Endothelial cell of umbilical vein (primary cell): Measurements from ENCODE around the gene ASS1. TPM values are rescaled to one million over a fixed set of nuclear protein-coding genes. Genes with fewer than 3 reads are reported as not detected.

Experiments used
- BruUV-seq: library from RNA; stranded (reverse); fragments of 400-500 nt; replicated peaks from 2 replicates; lab custom pipeline; 2021; lab: Mats Ljungman, UMichigan
- CTCF ChIA-PET: fragments of 300-600, 350-600 bp; sonication (Branson Sonifier 250); formaldehyde crosslinking; loops from one replicate; lab custom pipeline; 2021; ENCODE audit warnings: antibody characterized with exemption, inconsistent platforms; lab: Charles Lee
- POLR2A ChIA-PET: fragments of 300-600, 350-600 bp; sonication (Branson Sonifier 250); formaldehyde crosslinking; loops from one replicate; lab custom pipeline; 2021; ENCODE audit warnings: antibody characterized with exemption, inconsistent platforms; lab: Charles Lee
- DNase-seq: peaks from one replicate; pipeline ENCODE4 v3.0.0-alpha.2; 2011; ENCODE audit warnings: low read depth, low spot score
- FAIRE-seq: peaks from 2 replicates; lab custom pipeline; 2011; peaks lifted over from hg19 to GRCh38; lab: Jason Lieb, UNC
- H2AFZ ChIP-seq: 2 replicates; pipeline ENCODE4 v1.6.0; 2012; ENCODE audit warnings: low read depth, low read length, control low read depth, inconsistent platforms
- H3K27ac ChIP-seq: 2 replicates; pipeline ENCODE4 v1.5.1; 2011; ENCODE audit warnings: low read depth, mild to moderate bottlenecking, control low read depth, low read length, moderate library complexity; ENCODE audit not compliant: insufficient read depth
- H3K27me3 ChIP-seq, 2 experiments: 2 replicates each; pipeline versions ENCODE4 v1.6.0 to v1.6.1; 2011; ENCODE audit warnings: low read length in 2 of 2, mixed read lengths in 1 of 2; ENCODE audit not compliant: control insufficient read depth in 2 of 2, insufficient read depth in 2 of 2
- H3K36me3 ChIP-seq, 2 experiments: 2 replicates in 1 of 2; 3 replicates in 1 of 2; pipeline ENCODE4 v1.5.1; 2011; ENCODE audit warnings: low read length in 2 of 2, mild to moderate bottlenecking in 1 of 2, moderate library complexity in 1 of 2; ENCODE audit not compliant: control insufficient read depth in 2 of 2, insufficient read depth in 2 of 2; ENCODE audit errors: extremely low read depth in 1 of 2
- H3K4me1 ChIP-seq: 3 replicates; pipeline ENCODE4 v1.5.1; 2011; ENCODE audit warnings: mild to moderate bottlenecking, low read length; ENCODE audit not compliant: control insufficient read depth, insufficient read depth; ENCODE audit errors: extremely low read depth
- H3K4me2 ChIP-seq: 2 replicates; pipeline ENCODE4 v1.6.1; 2011; ENCODE audit warnings: low read length, control low read depth, mixed read lengths; ENCODE audit not compliant: insufficient read depth
- H3K4me3 ChIP-seq, 3 experiments: fragments of 200-600 bp in 1 of 3; sonication (generic), shearing (Covaris generic) in 1 of 3; replicated peaks in 1 of 3; 2 replicates each; pipeline ENCODE4 v1.5.1; 2011 to 2016; ENCODE audit warnings: control low read depth in 3 of 3, low read length in 3 of 3, mild to moderate bottlenecking in 2 of 3, inconsistent platforms in 1 of 3, low read depth in 1 of 3, moderate library complexity in 1 of 3; ENCODE audit not compliant: insufficient read depth in 1 of 3
- H3K79me2 ChIP-seq: 2 replicates; pipeline ENCODE4 v1.6.0; 2012; ENCODE audit warnings: low read length, inconsistent platforms; ENCODE audit not compliant: control insufficient read depth, insufficient read depth
- H3K9ac ChIP-seq: replicated peaks from 2 replicates; pipeline ENCODE3; 2011; ENCODE audit warnings: low read length, control low read depth; ENCODE audit not compliant: insufficient read depth; ENCODE audit errors: extremely low read depth
- H3K9me1 ChIP-seq: replicated peaks from 3 replicates; pipeline ENCODE4 v1.6.0; 2011; ENCODE audit warnings: mild to moderate bottlenecking, low read length; ENCODE audit not compliant: control insufficient read depth, insufficient read depth; ENCODE audit errors: extremely low read depth
- H3K9me3 ChIP-seq: replicated peaks from 2 replicates; pipeline ENCODE4 v1.5.1; 2012; ENCODE audit warnings: low read length, inconsistent platforms; ENCODE audit not compliant: control insufficient read depth, insufficient read depth
- H4K20me1 ChIP-seq: replicated peaks from 2 replicates; pipeline ENCODE3; 2011; ENCODE audit warnings: mild to moderate bottlenecking, low read length; ENCODE audit not compliant: control insufficient read depth, insufficient read depth; ENCODE audit errors: extremely low read depth
- CTCF ChIP-seq, 2 donors: IDR thresholded peaks; 1 replicate in 1 of 2; 2 replicates in 1 of 2; pipeline ENCODE4 v1.5.1; 2011; ENCODE audit warnings: low read length in 2 of 2, mild to moderate bottlenecking in 2 of 2, moderate library complexity in 2 of 2, control low read depth in 1 of 2, inconsistent platforms in 1 of 2, low read depth in 1 of 2; ENCODE audit not compliant: insufficient read depth in 1 of 2; ENCODE audit errors: extremely low read depth in 1 of 2
- EZH2 ChIP-seq: IDR thresholded peaks from 2 replicates; pipeline ENCODE4 v1.6.1; 2012; ENCODE audit warnings: borderline replicate concordance, low read depth, mild to moderate bottlenecking, moderate library complexity, low read length, inconsistent platforms; ENCODE audit not compliant: severe bottlenecking
- GATA2 ChIP-seq: IDR thresholded peaks from 2 replicates; pipeline ENCODE4 v1.7.0; 2011; ENCODE audit warnings: low read depth, mild to moderate bottlenecking, moderate library complexity, mixed read lengths, low read length; ENCODE audit not compliant: insufficient read length, insufficient read depth
- JUN ChIP-seq: IDR thresholded peaks from 2 replicates; pipeline ENCODE4 v1.6.1; 2011; ENCODE audit warnings: borderline replicate concordance, low read depth; ENCODE audit not compliant: insufficient read length, insufficient read depth
- MYC ChIP-seq: IDR thresholded peaks from one replicate; pipeline ENCODE4 v1.6.1; 2011; ENCODE audit warnings: mild to moderate bottlenecking, low read depth, low read length
- dilution Hi-C: fragments of 300-500 bp; cut with MboI; formaldehyde crosslinking; loops from one replicate; pipeline ENCODE4 v1.15.0; 2019; ENCODE audit warnings: low sequenced_read_pairs; ENCODE audit not compliant: extremely low pct_ligation_motif_present
- intact Hi-C: fragments of 100-400 bp; cut with micrococcal nuclease; formaldehyde crosslinking; loops from one replicate; pipeline ENCODE4 v1.10.0; 2022
- polyA plus RNA-seq, 4 experiments: library from polyadenylated mRNA; depleted of rRNA in 3 of 4; stranded (reverse) in 3 of 4; unstranded in 1 of 4; fragments of >200 nt; gene quantifications; 2 replicates each; pipeline versions ENCODE4 v1.2.1 to v1.2.3, GENCODE V29; 2011 to 2012; ENCODE audit warnings: missing spikeins in 1 of 4
- total RNA-seq: library from RNA; stranded (reverse); gene quantifications from 2 replicates; pipeline ENCODE4 v1.2.3, GENCODE V29; 2021
- TF ChIP-seq, protein P1 (sequence below): IDR thresholded peaks from 2 replicates; pipeline ENCODE4 v1.6.1; 2011; ENCODE audit not compliant: insufficient read depth, insufficient read length

The ASS1 gene
- total and polyA plus RNA-seq, 2 donors (not counting 3 experiments of a cell fraction or from before 2014, with no cell fraction given): 3.6 to 12.4 TPM

DNA sequence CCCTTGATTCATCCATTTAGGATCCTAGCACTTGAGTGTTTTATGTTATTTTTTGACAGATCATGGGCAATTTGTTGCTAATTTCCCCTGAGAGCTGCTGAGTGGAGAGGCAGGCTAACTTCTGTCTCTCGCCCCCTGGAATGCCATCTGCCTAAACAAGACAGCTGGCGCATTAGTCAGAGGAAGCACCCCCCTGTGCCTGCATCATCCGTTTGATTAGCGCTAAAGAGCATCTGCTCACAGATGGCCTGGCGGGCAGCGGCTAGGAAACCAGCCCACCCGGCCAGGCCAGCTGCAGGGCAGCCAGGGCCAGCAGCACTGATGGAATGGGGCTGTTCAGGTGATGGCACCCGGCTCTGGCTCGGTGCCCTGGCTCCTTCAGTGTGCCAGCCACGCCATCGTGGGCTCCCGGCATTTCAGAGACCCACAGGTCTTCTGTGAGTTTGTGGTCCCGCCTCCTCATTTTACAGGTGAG is 22.9 kb upstream of the ASS1 start:
- Histone ChIP-seq H3K36me3 (no peaks in the 10 kb centered on the region), H3K4me1 (peaks cover 8% of the 10 kb centered on the region), H2AFZ (no peak overlapping the region), H3K27ac (no peak overlapping the region), H3K4me3 (no peak overlapping the region), H3K9ac (no peak overlapping the region), H3K79me2 (no peaks in the 10 kb centered on the region), H3K9me1 (no peaks in the 10 kb centered on the region), H3K4me2 (no peak overlapping the region), H3K9me3 (no peaks in the 10 kb centered on the region), H3K27me3 (peaks cover 0 to 2% of the 10 kb centered on the region in 2 experiments), H4K20me1 (no peaks in the 10 kb centered on the region)
- intact Hi-C loops (no loop called here), dilution Hi-C loops (no loop called here)
- no TSS peak for BruUV-seq
- ChIA-PET CTCF (interaction anchor here (1.2 kb wide), 1 partner anchor 35 kb away, joined by 3 read pairs; no protein-coding TSS in a partner anchor), POLR2A (no interaction called here)
- no peak for FAIRE-seq
- no peak for DNase-seq
- TF ChIP-seq CTCF (IDR thresholded peaks at IDR 0.05; ENCODE audit: extremely low read depth in 1 of 2, insufficient read depth in 1 of 2, low read depth in 1 of 2, low read length in 2 of 2) (no peak), GATA2 (no peak)

DNA sequence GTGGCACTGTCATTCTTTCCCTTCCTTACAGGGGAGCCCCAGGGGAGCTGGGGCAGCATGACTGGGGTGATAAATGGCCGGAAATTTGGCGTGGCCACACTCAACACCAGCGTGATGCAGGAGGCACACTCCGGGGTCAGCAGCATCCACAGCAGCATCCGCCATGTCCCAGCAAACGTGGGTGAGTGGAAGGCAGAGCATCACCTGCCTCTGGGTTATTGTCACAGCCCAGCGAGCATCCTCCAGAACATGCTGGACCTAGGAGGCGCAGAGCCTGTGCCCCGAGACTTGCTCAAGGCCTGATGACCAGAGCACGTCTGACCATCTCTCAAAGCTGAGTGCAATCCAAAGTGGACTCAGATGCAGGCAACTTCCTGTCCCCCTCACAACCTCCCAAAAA is 22.2 kb upstream of the ASS1 start:
- no peak overlapping the region for H2AFZ ChIP-seq
- no peak for TF ChIP-seq EZH2
- TF ChIP-seq JUN: no peak
- TF ChIP-seq MYC: no peak
- TF ChIP-seq, protein P1, sequence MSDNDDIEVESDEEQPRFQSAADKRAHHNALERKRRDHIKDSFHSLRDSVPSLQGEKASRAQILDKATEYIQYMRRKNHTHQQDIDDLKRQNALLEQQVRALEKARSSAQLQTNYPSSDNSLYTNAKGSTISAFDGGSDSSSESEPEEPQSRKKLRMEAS: no peak
- intact Hi-C loops (no loop called here), dilution Hi-C loops (no loop called here)
- H3K9me1 ChIP-seq: no peaks in the 10 kb centered on the region
- H3K27ac ChIP-seq: no peak overlapping the region
- peaks cover 12% of the 10 kb centered on the region for H3K4me1 ChIP-seq
- H3K4me2 ChIP-seq: no peak overlapping the region
- H3K4me3 ChIP-seq: no peak overlapping the region
- CTCF ChIA-PET: interaction anchor here (0.9 kb wide), 1 partner anchor 14 kb away, joined by 3 read pairs; no protein-coding TSS in a partner anchor
- H3K27me3 ChIP-seq: peaks cover 0 to 2% of the 10 kb centered on the region in 2 experiments
- no peak overlapping the region for H3K9ac ChIP-seq
- no TSS peak for BruUV-seq
- H3K36me3 ChIP-seq: no peaks in the 10 kb centered on the region
- H3K9me3 ChIP-seq: no peaks in the 10 kb centered on the region
- FAIRE-seq: no peak
- POLR2A ChIA-PET: no interaction called here
- no peaks in the 10 kb centered on the region for H3K79me2 ChIP-seq
- DNase-seq: no peak
- H4K20me1 ChIP-seq: no peaks in the 10 kb centered on the region
